ENCODE results near the gene RGL1.

RGL1 gene

GRCh38 chr1:183915625-183916510, 110.9 kb downstream of the RGL1 start:
- Histone ChIP-seq H3K36me3 (ENCODE audit: control insufficient read depth in 5 of 5, insufficient read depth in 5 of 5, low read length in 5 of 5) (peaks cover 45 to 74% (median 68%) of the 10 kb centered on the region in 5 donors), H3K27me3 (ENCODE audit: control insufficient read depth in 5 of 5, insufficient read depth in 4 of 5, low read length in 5 of 5) (no peaks in the 10 kb centered on the region), H3K4me1 (ENCODE audit: control insufficient read depth in 5 of 5, insufficient read depth in 5 of 5, low read length in 5 of 5) (peaks cover 7 to 27% (median 17%) of the 10 kb centered on the region in 5 donors), H3K4me3 (ENCODE audit: low read depth in 1 of 5, low read length in 5 of 5) (no peak overlapping the region), H3K9me3 (ENCODE audit: control insufficient read depth in 5 of 5, low read length in 5 of 5) (no peaks in the 10 kb centered on the region), H3K27ac (ENCODE audit: low read depth, low read length) (peak overlapping the region; percentile 85), H3K9ac (ENCODE audit: low read length in 5 of 5) (no peak overlapping the region)

DNA sequence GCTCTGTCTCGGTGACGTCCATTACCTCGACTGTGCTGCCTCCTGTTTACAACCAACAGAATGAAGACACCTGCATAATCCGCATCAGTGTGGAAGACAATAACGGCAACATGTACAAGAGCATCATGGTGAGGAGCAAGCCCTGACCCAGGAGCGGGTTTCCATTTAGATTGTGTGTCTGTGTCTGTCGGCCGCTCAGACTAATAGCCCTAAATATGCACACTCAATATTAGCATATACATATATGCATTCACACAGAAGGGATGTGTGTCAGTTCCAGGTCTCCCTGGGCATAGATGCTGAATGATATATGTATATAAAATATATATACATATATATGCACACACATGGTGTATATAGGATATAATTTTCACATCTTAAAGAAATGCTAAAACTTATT, 111.7 kb downstream of the RGL1 start:
- H3K9ac ChIP-seq (ENCODE audit: low read length in 5 of 5), result no peak overlapping the region
- peaks cover 7 to 27% (median 17%) of the 10 kb centered on the region in 5 donors for H3K4me1 ChIP-seq (ENCODE audit: control insufficient read depth in 5 of 5, insufficient read depth in 5 of 5, low read length in 5 of 5)
- no peak overlapping the region for H3K4me3 ChIP-seq (ENCODE audit: low read depth in 1 of 5, low read length in 5 of 5)
- no peaks in the 10 kb centered on the region for H3K9me3 ChIP-seq (ENCODE audit: control insufficient read depth in 5 of 5, low read length in 5 of 5)
- H3K36me3 ChIP-seq (ENCODE audit: control insufficient read depth in 5 of 5, insufficient read depth in 5 of 5, low read length in 5 of 5), result peaks cover 43 to 78% (median 74%) of the 10 kb centered on the region in 5 donors
- H3K27ac ChIP-seq (ENCODE audit: low read depth, low read length), result no peak overlapping the region
- no peaks in the 10 kb centered on the region for H3K27me3 ChIP-seq (ENCODE audit: control insufficient read depth in 5 of 5, insufficient read depth in 4 of 5, low read length in 5 of 5)

GRCh38 chr1:183918589-183918988, 113.7 kb downstream of the RGL1 start:
- H3K9ac ChIP-seq (ENCODE audit: low read length in 5 of 5), result no peak overlapping the region

GRCh38 chr1:183920651-183921050, 115.7 kb downstream of the RGL1 start:
- Histone ChIP-seq H3K9me3 (ENCODE audit: control insufficient read depth in 5 of 5, low read length in 5 of 5) (no peaks in the 10 kb centered on the region), H3K27me3 (ENCODE audit: control insufficient read depth in 5 of 5, insufficient read depth in 4 of 5, low read length in 5 of 5) (no peaks in the 10 kb centered on the region), H3K36me3 (ENCODE audit: control insufficient read depth in 5 of 5, insufficient read depth in 5 of 5, low read length in 5 of 5) (peaks cover 24 to 75% (median 69%) of the 10 kb centered on the region in 5 donors), H3K4me1 (ENCODE audit: control insufficient read depth in 5 of 5, insufficient read depth in 5 of 5, low read length in 5 of 5) (peaks cover 3 to 7% (median 3%) of the 10 kb centered on the region in 5 donors), H3K9ac (ENCODE audit: low read length in 5 of 5) (no peak overlapping the region), H3K27ac (ENCODE audit: low read depth, low read length) (no peak overlapping the region), H3K4me3 (ENCODE audit: low read depth in 1 of 5, low read length in 5 of 5) (no peak overlapping the region)

More at GRCh38 chr1:183918589-183918988, 113.7 kb downstream of the RGL1 start:
- Histone ChIP-seq H3K4me3 (ENCODE audit: low read depth in 1 of 5, low read length in 5 of 5) (no peak overlapping the region), H3K36me3 (ENCODE audit: control insufficient read depth in 5 of 5, insufficient read depth in 5 of 5, low read length in 5 of 5) (peaks cover 35 to 80% (median 77%) of the 10 kb centered on the region in 5 donors), H3K27me3 (ENCODE audit: control insufficient read depth in 5 of 5, insufficient read depth in 4 of 5, low read length in 5 of 5) (no peaks in the 10 kb centered on the region), H3K9me3 (ENCODE audit: control insufficient read depth in 5 of 5, low read length in 5 of 5) (no peaks in the 10 kb centered on the region), H3K27ac (ENCODE audit: low read depth, low read length) (no peak overlapping the region), H3K4me1 (ENCODE audit: control insufficient read depth in 5 of 5, insufficient read depth in 5 of 5, low read length in 5 of 5) (peaks cover 7 to 20% (median 14%) of the 10 kb centered on the region in 5 donors)

DNA sequence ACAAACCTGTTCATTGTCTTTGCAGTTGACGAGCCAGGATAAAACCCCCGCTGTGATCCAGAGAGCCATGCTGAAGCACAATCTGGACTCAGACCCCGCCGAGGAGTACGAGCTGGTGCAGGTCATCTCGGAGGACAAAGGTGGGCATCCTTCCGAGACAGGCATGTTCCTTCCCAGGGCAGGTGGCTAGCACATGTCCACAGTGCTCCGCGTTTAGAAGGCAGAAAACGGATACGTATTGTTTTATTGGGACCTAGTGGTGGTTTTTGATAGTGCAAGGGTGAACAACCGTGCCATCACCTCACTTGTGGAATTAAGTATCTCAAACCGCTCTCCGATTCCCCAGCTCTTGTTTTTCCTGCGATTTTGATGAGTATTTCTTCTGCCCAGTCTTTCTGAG, 117.3 kb downstream of the RGL1 start:
- Histone ChIP-seq H3K27ac (ENCODE audit: low read depth, low read length) (no peak overlapping the region), H3K36me3 (ENCODE audit: control insufficient read depth in 5 of 5, insufficient read depth in 5 of 5, low read length in 5 of 5) (peaks cover 22 to 80% (median 73%) of the 10 kb centered on the region in 5 donors), H3K27me3 (ENCODE audit: control insufficient read depth in 5 of 5, insufficient read depth in 4 of 5, low read length in 5 of 5) (no peaks in the 10 kb centered on the region), H3K4me1 (ENCODE audit: control insufficient read depth in 5 of 5, insufficient read depth in 5 of 5, low read length in 5 of 5) (peaks cover 0 to 15% (median 3%) of the 10 kb centered on the region in 5 donors), H3K9me3 (ENCODE audit: control insufficient read depth in 5 of 5, low read length in 5 of 5) (no peaks in the 10 kb centered on the region), H3K9ac (ENCODE audit: low read length in 5 of 5) (no peak overlapping the region), H3K4me3 (ENCODE audit: low read depth in 1 of 5, low read length in 5 of 5) (no peak overlapping the region)

GRCh38 chr1:183925947-183926346, 121.0 kb downstream of the RGL1 start:
- H3K36me3 ChIP-seq (ENCODE audit: control insufficient read depth in 5 of 5, insufficient read depth in 5 of 5, low read length in 5 of 5), result peaks cover 7 to 72% (median 54%) of the 10 kb centered on the region in 5 donors
- no peak overlapping the region for H3K27ac ChIP-seq (ENCODE audit: low read depth, low read length)
- peaks cover 0 to 18% (median 3%) of the 10 kb centered on the region in 5 donors for H3K4me1 ChIP-seq (ENCODE audit: control insufficient read depth in 5 of 5, insufficient read depth in 5 of 5, low read length in 5 of 5)
- H3K27me3 ChIP-seq (ENCODE audit: control insufficient read depth in 5 of 5, insufficient read depth in 4 of 5, low read length in 5 of 5), result no peaks in the 10 kb centered on the region
- no peak overlapping the region for H3K9ac ChIP-seq (ENCODE audit: low read length in 5 of 5)
- no peak overlapping the region for H3K4me3 ChIP-seq (ENCODE audit: low read depth in 1 of 5, low read length in 5 of 5)
- no peaks in the 10 kb centered on the region for H3K9me3 ChIP-seq (ENCODE audit: control insufficient read depth in 5 of 5, low read length in 5 of 5)

- Histone ChIP-seq H3K27ac (ENCODE audit: low read depth, low read length) (no peak overlapping the region), H3K36me3 (ENCODE audit: control insufficient read depth in 5 of 5, insufficient read depth in 5 of 5, low read length in 5 of 5) (peaks cover 7 to 62% (median 49%) of the 10 kb centered on the region in 5 donors), H3K9me3 (ENCODE audit: control insufficient read depth in 5 of 5, low read length in 5 of 5) (no peaks in the 10 kb centered on the region), H3K4me3 (ENCODE audit: low read depth in 1 of 5, low read length in 5 of 5) (no peak overlapping the region), H3K27me3 (ENCODE audit: control insufficient read depth in 5 of 5, insufficient read depth in 4 of 5, low read length in 5 of 5) (no peaks in the 10 kb centered on the region), H3K9ac (ENCODE audit: low read length in 5 of 5) (no peak overlapping the region), H3K4me1 (ENCODE audit: control insufficient read depth in 5 of 5, insufficient read depth in 5 of 5, low read length in 5 of 5) (peaks cover 0 to 26% (median 11%) of the 10 kb centered on the region in 5 donors)
These were observed 122.1 kb downstream of the RGL1 start for GRCh38 chr1:183926983-183927382.

DNA sequence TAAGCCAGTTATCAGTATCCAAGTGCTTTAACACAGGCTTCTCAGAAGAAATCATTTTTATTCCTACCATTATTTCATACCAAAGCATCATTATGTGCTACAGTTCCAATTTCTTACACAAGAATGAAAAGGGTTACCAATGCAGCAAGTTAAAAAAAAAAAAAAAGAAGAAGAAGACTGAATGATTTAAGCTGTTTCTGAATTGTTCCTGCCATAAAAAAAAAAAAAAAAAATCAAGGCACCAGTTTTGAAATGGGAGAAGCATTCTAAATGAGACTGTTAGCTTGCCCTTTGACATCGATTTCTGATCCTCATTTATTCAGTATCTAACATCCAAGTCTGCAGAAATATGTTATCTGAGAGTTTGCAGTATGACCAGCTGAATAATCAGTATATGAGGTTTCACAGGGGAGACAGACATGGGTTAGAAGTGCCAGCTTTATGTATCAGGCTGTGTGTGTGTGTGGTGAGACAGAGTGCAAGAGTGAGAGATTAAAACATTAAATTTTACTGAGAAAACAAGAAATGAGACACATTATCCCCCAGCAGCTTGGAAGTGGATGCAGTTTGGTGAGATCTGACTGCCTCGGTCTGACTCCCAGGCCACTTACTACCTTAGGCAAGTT, 126.8 kb downstream of the RGL1 start:
- Histone ChIP-seq H3K4me1 (ENCODE audit: control insufficient read depth in 5 of 5, insufficient read depth in 5 of 5, low read length in 5 of 5) (peaks cover 0 to 24% (median 15%) of the 10 kb centered on the region in 5 donors), H3K27me3 (ENCODE audit: control insufficient read depth in 5 of 5, insufficient read depth in 4 of 5, low read length in 5 of 5) (no peaks in the 10 kb centered on the region), H3K36me3 (ENCODE audit: control insufficient read depth in 5 of 5, insufficient read depth in 5 of 5, low read length in 5 of 5) (peaks cover 7 to 31% (median 24%) of the 10 kb centered on the region in 5 donors), H3K9me3 (ENCODE audit: control insufficient read depth in 5 of 5, low read length in 5 of 5) (no peaks in the 10 kb centered on the region), H3K27ac (ENCODE audit: low read depth, low read length) (no peak overlapping the region), H3K9ac (ENCODE audit: low read length in 5 of 5) (no peak overlapping the region), H3K4me3 (ENCODE audit: low read depth in 1 of 5, low read length in 5 of 5) (peak overlapping the region in 2 of 5 donors; percentile 33 to 35)

DNA sequence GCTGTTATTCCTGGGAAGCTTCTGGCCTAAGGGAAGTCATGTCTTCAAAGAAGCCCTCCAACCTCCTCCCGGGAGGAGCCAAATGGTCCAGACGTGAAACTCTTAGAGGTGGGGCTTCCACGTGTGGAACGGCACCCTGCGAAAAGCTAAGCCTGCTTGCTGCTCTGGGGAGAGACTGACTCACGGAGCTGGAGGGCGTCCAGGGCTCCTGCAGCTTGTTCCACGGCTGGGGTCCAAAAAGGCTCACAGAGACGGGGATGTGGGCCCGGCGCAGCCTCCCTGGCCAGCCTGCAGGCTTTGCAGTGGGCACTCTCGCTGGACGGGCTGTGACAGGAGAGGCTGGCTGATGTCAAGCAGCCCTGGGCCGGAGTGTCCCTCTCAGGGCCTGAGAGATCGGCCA, 127.5 kb downstream of the RGL1 start:
- H3K9me3 ChIP-seq (ENCODE audit: control insufficient read depth in 5 of 5, low read length in 5 of 5), result no peaks in the 10 kb centered on the region
- peaks cover 1 to 24% (median 17%) of the 10 kb centered on the region in 5 donors for H3K36me3 ChIP-seq (ENCODE audit: control insufficient read depth in 5 of 5, insufficient read depth in 5 of 5, low read length in 5 of 5)
- no peak overlapping the region for H3K9ac ChIP-seq (ENCODE audit: low read length in 5 of 5)
- H3K4me3 ChIP-seq (ENCODE audit: low read depth in 1 of 5, low read length in 5 of 5), result peak overlapping the region in 3 of 5 donors; percentile 5 to 35 (median 33)
- no peaks in the 10 kb centered on the region for H3K27me3 ChIP-seq (ENCODE audit: control insufficient read depth in 5 of 5, insufficient read depth in 4 of 5, low read length in 5 of 5)
- H3K4me1 ChIP-seq (ENCODE audit: control insufficient read depth in 5 of 5, insufficient read depth in 5 of 5, low read length in 5 of 5), result peaks cover 0 to 19% (median 13%) of the 10 kb centered on the region in 5 donors
- no peak overlapping the region for H3K27ac ChIP-seq (ENCODE audit: low read depth, low read length)
